Measurements from ENCODE around the gene HTT. TPM values are rescaled to one million over a fixed set of nuclear protein-coding genes. Genes with fewer than 3 reads are reported as not detected.

HTT gene
- total RNA-seq, 4 donors from 2014 or later, result 31.1 to 48.6 (median 43.0) TPM

DNA sequence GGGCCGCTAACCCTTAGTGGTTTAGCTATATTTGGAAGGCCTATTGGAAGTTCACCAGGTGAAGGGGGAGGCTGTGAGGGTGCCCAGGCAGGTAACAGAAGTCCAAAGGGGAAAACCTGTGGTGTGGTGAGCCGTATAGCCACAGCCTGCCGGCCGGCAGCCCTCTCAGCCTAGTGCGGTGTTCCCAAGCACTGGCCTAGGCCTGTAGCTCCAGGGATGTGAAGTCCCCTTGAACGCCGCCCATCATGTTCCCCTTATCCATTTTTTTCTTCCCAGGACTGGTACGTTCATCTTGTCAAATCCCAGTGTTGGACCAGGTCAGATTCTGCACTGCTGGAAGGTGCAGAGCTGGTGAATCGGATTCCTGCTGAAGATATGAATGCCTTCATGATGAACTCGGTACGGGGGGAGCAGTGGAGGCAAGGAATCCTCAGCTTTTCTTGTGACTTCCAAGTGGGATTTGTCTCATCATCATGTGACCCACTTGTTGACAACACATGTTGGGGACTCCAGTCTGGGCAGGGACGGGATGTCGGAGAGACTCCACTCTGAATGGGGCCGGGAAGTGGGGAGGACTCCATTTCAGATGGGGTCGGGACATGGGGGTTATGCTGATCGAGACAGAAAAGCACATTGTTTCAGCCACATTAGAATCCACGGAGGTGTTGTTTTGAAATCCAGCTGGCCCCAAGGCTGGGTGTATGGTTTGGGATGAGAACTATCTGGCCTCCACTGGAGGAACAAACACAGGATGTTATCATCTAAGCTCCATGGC is 135.3 kb downstream of the HTT start:
- H3K9me3 ChIP-seq, result no peaks in the 10 kb centered on the region
- no peak for ATAC-seq
- no peak for TF ChIP-seq POLR2A (IDR thresholded peaks at IDR 0.05)
- TF ChIP-seq, protein P1, sequence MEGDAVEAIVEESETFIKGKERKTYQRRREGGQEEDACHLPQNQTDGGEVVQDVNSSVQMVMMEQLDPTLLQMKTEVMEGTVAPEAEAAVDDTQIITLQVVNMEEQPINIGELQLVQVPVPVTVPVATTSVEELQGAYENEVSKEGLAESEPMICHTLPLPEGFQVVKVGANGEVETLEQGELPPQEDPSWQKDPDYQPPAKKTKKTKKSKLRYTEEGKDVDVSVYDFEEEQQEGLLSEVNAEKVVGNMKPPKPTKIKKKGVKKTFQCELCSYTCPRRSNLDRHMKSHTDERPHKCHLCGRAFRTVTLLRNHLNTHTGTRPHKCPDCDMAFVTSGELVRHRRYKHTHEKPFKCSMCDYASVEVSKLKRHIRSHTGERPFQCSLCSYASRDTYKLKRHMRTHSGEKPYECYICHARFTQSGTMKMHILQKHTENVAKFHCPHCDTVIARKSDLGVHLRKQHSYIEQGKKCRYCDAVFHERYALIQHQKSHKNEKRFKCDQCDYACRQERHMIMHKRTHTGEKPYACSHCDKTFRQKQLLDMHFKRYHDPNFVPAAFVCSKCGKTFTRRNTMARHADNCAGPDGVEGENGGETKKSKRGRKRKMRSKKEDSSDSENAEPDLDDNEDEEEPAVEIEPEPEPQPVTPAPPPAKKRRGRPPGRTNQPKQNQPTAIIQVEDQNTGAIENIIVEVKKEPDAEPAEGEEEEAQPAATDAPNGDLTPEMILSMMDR (IDR thresholded peaks at IDR 0.05), result no peak
- no peak for TF ChIP-seq EP300 (IDR thresholded peaks at IDR 0.05)
- no peak for TF ChIP-seq POLR2AphosphoS5 (IDR thresholded peaks at IDR 0.05)
- no peak overlapping the region for H3K4me3 ChIP-seq
- H3K27ac ChIP-seq, result no peak overlapping the region
- 86 to 92% methylated on average over 7 to 9 of the region's 17 CpGs for WGBS, 2 donors (ENCODE audit: low coverage in 1 of 2)
- peaks cover under 1 to 23% (median under 1%) of the 10 kb centered on the region in 3 donors for H3K4me1 ChIP-seq
- peaks cover 0 to 76% of the 10 kb centered on the region in 2 donors for H3K36me3 ChIP-seq
- H3K27me3 ChIP-seq, result no peaks in the 10 kb centered on the region

DNA sequence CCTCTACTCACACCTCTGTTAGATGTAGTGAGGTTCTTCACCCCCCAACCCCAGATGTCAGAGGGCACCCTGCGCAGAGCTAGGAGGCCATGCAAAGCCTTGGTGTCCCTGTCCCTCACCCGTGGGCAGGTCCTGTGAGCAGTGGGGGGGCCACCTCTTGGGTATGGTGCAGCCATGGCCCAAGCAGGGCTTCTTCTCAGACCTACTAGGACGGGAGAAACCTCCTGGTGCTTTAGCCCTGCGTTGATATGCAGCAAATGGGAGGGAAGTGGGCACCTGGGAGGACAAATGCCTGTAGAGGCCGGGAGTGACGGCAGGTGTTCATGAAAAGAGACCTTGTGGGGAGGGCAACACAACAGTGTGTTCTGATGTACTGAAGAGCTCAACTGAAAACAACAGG is 136.0 kb downstream of the HTT start:
- Histone ChIP-seq H3K9me3 (no peaks in the 10 kb centered on the region), H3K27me3 (no peaks in the 10 kb centered on the region), H3K36me3 (peaks cover 0 to 84% of the 10 kb centered on the region in 2 donors), H3K27ac (no peak overlapping the region), H3K4me3 (no peak overlapping the region), H3K4me1 (peaks cover 0 to 16% (median 0%) of the 10 kb centered on the region in 3 donors)
- ATAC-seq, result no peak
- 94 to 100% methylated on average over 2 to 3 of the region's 6 CpGs for WGBS, 2 donors (ENCODE audit: low coverage in 1 of 2)
- TF ChIP-seq POLR2A (IDR thresholded peaks at IDR 0.05), result no peak
- TF ChIP-seq POLR2AphosphoS5 (IDR thresholded peaks at IDR 0.05), result no peak
- TF ChIP-seq EP300 (IDR thresholded peaks at IDR 0.05), result no peak
- TF ChIP-seq, protein P1 (IDR thresholded peaks at IDR 0.05), result no peak

DNA sequence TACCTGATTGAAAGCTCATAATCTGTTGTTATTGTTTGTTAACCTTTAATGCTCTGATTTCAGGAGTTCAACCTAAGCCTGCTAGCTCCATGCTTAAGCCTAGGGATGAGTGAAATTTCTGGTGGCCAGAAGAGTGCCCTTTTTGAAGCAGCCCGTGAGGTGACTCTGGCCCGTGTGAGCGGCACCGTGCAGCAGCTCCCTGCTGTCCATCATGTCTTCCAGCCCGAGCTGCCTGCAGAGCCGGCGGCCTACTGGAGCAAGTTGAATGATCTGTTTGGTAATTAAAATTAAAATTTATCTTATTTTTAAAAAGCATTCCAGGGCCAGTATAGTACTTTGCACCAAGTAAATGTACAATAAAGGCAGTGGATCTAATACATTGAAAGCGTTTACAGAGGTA is 137.4 kb downstream of the HTT start:
- Histone ChIP-seq H3K4me1 (peaks cover 0 to 14% (median 0%) of the 10 kb centered on the region in 3 donors), H3K36me3 (peaks cover 0 to 87% of the 10 kb centered on the region in 2 donors), H3K27me3 (no peaks in the 10 kb centered on the region), H3K9me3 (no peaks in the 10 kb centered on the region), H3K4me3 (no peak overlapping the region), H3K27ac (no peak overlapping the region)
- TF ChIP-seq POLR2AphosphoS5 (IDR thresholded peaks at IDR 0.05) (no peak), EP300 (IDR thresholded peaks at IDR 0.05) (no peak), POLR2A (IDR thresholded peaks at IDR 0.05) (no peak)
- TF ChIP-seq, protein P1 (IDR thresholded peaks at IDR 0.05), result no peak
- WGBS, 2 donors (ENCODE audit: low coverage in 1 of 2), result 84 to 100% methylated on average over 1 to 6 of the region's 8 CpGs
- ATAC-seq, result no peak

DNA sequence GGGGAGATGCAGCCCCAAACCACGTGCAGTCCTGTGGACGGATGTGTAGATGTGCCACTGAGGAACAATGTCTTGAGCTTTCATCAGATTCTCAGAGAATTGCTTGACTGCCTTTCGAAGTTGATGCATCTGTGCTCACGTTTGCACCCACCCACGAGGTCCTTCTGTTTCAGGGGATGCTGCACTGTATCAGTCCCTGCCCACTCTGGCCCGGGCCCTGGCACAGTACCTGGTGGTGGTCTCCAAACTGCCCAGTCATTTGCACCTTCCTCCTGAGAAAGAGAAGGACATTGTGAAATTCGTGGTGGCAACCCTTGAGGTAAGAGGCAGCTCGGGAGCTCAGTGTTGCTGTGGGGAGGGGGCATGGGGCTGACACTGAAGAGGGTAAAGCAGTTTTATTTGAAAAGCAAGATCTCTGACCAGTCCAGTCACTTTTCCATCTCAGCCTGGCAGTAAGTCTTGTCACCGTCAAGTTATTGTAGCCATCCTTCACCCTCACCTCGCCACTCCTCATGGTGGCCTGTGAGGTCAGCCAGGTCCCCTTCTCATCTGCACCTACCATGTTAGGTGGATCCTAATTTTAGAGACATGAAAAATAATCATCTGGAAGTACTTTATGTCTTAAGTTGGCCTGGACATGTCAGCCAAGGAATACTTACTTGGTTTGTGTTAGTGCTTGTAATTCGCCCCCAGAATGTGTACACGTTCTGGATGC is 138.1 kb downstream of the HTT start:
- H3K4me3 ChIP-seq, result no peak overlapping the region
- no peaks in the 10 kb centered on the region for H3K9me3 ChIP-seq
- H3K27ac ChIP-seq, result no peak overlapping the region
- H3K4me1 ChIP-seq, result peaks cover 0 to 7% (median 0%) of the 10 kb centered on the region in 3 donors
- 84 to 90% methylated on average over 3 to 7 of the region's 12 CpGs for WGBS, 2 donors (ENCODE audit: low coverage in 1 of 2)
- TF ChIP-seq POLR2A (IDR thresholded peaks at IDR 0.05), result no peak
- TF ChIP-seq POLR2AphosphoS5 (IDR thresholded peaks at IDR 0.05), result no peak
- no peak for TF ChIP-seq EP300 (IDR thresholded peaks at IDR 0.05)
- no peaks in the 10 kb centered on the region for H3K27me3 ChIP-seq
- ATAC-seq, result no peak
- peaks cover 0 to 87% of the 10 kb centered on the region in 2 donors for H3K36me3 ChIP-seq

DNA sequence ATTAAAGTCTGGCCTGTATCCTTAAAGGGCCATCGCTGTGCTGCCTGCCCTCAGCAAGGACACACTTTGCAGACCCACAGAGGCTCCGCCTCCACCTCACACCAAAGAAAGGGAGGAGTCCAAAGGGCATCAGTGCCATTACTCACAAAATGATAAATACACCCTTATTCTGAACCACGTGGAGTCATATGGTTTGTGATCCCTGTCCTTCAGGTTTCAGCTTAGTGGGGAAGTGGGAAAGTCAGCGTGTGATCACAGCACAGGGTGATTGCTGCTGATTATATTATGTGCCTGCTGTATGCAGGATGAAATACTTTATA is 138.6 kb downstream of the HTT start:
- TF ChIP-seq EP300 (IDR thresholded peaks at IDR 0.05) (no peak), POLR2A (IDR thresholded peaks at IDR 0.05) (no peak), POLR2AphosphoS5 (IDR thresholded peaks at IDR 0.05) (no peak)
- TF ChIP-seq, protein P1 (IDR thresholded peaks at IDR 0.05), result no peak
- H3K27me3 ChIP-seq, result no peaks in the 10 kb centered on the region
- no peak overlapping the region for H3K4me3 ChIP-seq
- H3K9me3 ChIP-seq, result no peaks in the 10 kb centered on the region
- 94% methylated on average over 2 of the region's 4 CpGs; no CpG with 5 or more reads in 1 of the 2 donors for WGBS, 2 donors (ENCODE audit: low coverage in 1 of 2)
- no peak for ATAC-seq
- H3K4me1 ChIP-seq, result peaks cover 0 to 2% (median 0%) of the 10 kb centered on the region in 3 donors
- no peak overlapping the region for H3K27ac ChIP-seq
- peaks cover 0 to 92% of the 10 kb centered on the region in 2 donors for H3K36me3 ChIP-seq
